GM12801 (cell line): Measurements from ENCODE around the gene GSG1L.

Source experiments
- TF ChIP-seq, protein P1 (sequence below): IDR thresholded peaks from one replicate; pipeline ENCODE4 v1.5.1; 2011; ENCODE audit warnings: control low read depth; ENCODE audit not compliant: insufficient read length; ENCODE audit errors: extremely low read depth

GSG1L gene

DNA sequence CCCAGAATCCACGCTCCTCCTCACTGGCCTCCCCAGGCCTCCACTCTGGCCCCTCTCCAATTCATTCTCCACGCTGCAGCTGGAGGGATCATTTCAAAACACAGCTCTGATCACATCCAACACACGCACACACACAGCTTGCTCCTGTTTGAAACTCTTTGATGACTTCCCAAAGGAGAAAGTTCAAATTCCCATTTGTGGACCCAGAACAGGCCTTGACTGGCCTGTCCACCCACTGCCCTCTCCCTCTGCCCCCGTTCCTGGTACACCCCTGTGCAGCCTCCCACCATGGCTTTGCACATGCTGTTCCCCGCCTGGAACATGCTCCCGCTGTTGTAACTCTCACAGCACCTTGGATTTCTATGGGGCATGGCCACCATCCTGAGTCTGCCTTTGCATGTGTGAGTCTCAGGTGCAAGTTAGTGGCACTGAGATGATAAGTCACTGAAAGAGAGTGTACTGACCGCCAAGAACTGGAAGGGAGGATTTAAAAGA is 100.0 kb downstream of the GSG1L start:
- TF ChIP-seq, protein P1, sequence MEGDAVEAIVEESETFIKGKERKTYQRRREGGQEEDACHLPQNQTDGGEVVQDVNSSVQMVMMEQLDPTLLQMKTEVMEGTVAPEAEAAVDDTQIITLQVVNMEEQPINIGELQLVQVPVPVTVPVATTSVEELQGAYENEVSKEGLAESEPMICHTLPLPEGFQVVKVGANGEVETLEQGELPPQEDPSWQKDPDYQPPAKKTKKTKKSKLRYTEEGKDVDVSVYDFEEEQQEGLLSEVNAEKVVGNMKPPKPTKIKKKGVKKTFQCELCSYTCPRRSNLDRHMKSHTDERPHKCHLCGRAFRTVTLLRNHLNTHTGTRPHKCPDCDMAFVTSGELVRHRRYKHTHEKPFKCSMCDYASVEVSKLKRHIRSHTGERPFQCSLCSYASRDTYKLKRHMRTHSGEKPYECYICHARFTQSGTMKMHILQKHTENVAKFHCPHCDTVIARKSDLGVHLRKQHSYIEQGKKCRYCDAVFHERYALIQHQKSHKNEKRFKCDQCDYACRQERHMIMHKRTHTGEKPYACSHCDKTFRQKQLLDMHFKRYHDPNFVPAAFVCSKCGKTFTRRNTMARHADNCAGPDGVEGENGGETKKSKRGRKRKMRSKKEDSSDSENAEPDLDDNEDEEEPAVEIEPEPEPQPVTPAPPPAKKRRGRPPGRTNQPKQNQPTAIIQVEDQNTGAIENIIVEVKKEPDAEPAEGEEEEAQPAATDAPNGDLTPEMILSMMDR: no peak

DNA sequence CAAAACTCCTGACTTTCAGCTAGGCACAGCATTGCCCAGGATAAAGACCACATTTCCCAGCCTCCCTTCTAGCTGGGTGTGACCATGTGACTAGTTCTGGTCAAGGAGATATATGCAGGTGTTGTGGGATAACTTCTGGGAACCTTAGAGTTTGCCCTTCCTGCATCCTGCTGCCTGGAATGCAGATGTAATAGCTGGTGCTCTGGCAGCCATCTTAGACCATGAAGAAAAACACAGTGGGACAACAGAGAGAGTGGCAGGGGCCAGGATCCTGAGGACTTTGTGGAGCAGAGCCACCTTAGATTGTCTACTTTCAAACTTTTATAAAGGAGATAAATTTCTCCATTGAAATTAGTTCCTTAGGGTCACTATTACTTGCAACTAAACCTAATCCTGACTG is 101.3 kb downstream of the GSG1L start:
- TF ChIP-seq, protein P1: no peak

DNA sequence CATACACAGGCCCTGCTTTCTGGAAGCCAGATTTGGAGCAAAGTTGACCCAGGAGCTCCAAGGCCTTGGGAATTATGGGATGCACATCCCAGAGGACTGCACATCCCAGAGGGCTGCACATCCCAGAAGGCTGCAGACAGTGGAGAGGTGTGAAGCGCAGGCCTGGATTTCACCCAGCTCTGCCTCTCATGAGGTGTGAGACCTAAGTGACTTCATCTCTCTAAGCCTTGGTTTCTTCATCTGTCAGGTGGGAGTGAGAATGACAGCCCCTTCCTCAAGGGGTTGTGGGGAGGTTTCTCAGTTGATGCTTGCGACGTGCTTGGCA is 102.3 kb downstream of the GSG1L start:
- TF ChIP-seq, protein P1: no peak

DNA sequence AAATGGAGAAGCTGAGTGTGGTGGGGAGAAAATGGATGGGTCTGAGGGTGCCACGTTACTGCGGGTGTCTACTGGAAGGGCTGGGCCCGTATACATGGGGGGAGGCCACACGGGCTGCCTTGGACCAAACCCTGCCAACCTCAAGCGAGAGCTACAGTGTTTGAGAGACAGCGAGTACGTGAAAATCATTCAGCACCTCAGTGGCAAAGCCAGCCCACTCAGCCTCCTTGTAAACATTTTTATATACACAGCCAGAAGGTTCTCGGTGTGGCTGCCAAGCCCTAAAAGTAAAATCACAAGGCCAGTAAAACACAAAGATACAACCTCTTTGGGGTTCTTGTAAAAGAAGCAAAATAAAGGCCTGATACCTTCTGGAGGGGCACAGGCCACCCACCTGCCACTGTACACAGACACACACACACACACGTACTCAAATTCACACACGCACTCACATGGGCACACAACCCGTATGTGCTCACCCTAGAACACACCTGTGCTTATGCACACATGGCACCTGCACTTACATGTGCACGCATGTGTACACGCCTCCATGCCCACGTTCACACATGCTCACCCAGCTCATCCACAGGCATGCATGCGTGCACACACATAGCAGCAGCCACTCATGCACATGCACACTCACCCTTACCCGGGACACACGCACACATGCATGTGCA is 102.8 kb downstream of the GSG1L start:
- TF ChIP-seq, protein P1: no peak

DNA sequence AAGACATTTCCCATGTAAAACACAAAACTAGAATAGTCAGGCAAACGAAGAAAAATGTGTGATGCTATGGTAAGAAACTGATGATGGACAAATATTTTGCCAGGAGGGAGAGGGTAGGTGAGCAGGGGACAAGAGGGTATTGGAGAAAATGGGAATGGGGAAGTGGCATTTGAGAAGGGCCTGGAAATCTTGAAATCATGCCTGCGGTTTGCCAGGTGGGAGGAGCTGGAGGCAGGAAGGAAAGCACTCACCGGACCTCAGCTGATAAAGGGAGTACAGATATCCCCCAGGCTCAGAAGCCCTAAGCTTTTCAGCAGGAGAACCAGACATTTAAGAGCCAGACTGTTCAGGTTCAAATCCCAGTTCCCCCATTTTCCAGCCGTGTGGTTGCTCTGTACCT is 103.6 kb downstream of the GSG1L start:
- TF ChIP-seq, protein P1: no peak

DNA sequence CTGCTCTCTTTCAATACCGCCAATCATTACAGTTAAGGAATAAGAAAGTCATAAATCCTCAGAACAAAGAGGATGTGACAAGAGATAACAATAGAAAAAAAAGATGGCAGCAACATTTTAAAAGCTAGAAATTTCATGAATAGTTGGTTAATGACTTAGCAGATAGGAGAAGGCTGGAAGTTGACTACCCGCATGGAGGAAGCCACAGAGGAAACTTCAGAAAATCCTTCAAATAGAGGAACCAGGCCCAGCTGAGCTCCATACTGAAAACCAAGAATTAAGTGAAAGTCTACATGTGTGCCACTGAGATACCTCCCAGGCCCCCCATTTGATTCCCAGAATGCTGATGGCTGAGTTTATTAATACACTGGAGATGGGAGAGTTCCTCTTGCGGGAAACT is 109.3 kb downstream of the GSG1L start:
- TF ChIP-seq, protein P1: no peak

DNA sequence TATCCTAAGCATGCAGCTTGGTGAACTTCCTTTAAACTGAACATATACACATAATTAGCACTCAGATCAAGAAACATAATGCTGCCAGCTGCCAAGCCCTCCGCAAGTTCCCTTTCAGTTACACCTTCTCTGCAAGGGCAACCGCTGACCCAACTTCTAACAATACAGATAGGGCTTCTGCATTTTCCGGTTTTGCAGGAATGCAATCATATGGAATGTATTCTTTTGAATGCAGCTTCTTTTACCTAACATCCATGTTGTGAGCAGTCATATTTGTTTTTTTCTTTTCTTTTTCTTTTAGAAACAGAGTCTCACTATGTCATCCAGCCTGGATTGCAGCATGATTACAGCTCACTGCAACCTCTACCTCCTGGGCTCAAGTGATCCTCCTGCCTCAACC is 110.7 kb downstream of the GSG1L start:
- TF ChIP-seq, protein P1: no peak
